Hypothalamus (tissue), 51 donors: Measurements from ENCODE around the gene SEPTIN5.
"Not testable (repeated sequence)": the region's sequence is repeated elsewhere in the genome, so short reads cannot be mapped to it uniquely, and the experiment has no call there.

Experiments
- DNase-seq, 51 donors: peaks; one replicate each; lab custom pipeline; 2025; lab: John Stamatoyannopoulos, UW

SEPTIN5 gene

GRCh38 chr22:19718456-19719049, 4.2 kb downstream of the SEPTIN5 start:
- no peak for DNase-seq

GRCh38 chr22:19719050-19719482, 4.8 kb downstream of the SEPTIN5 start:
- DNase-seq, result no peak

GRCh38 chr22:19719488-19720021, 5.3 kb downstream of the SEPTIN5 start:
- no peak for DNase-seq

GRCh38 chr22:19720150-19720827, 6.0 kb downstream of the SEPTIN5 start:
- DNase-seq, result no peak

- no peak for DNase-seq
These were observed 6.7 kb downstream of the SEPTIN5 start for GRCh38 chr22:19720999-19721329.

GRCh38 chr22:19721330-19722177, 7.3 kb downstream of the SEPTIN5 start:
- no peak for DNase-seq

- DNase-seq, result no peak
These were observed 8.1 kb downstream of the SEPTIN5 start for GRCh38 chr22:19722178-19722981.

- DNase-seq, result no peak
These were observed 8.6 kb downstream of the SEPTIN5 start for GRCh38 chr22:19722982-19723231.

GRCh38 chr22:19723232-19723982, 9.1 kb downstream of the SEPTIN5 start, which contains the start of gene GP1BB:
Gene GP1BB (plus strand): TSS chr22:19723539. CDS start chr22:19723570, 31 bp downstream.
- no peak for DNase-seq

GRCh38 chr22:19723983-19724827, 9.9 kb downstream of the SEPTIN5 start:
- no peak for DNase-seq

GRCh38 chr22:19724927-19725661, 10.8 kb downstream of the SEPTIN5 start:
- no peak for DNase-seq

GRCh38 chr22:19726064-19726788, 11.9 kb downstream of the SEPTIN5 start:
- DNase-seq, result not testable (repeated sequence)

GRCh38 chr22:19727310-19728150, 13.2 kb downstream of the SEPTIN5 start:
- DNase-seq, result no peak

- no peak for DNase-seq
These were observed 14.0 kb downstream of the SEPTIN5 start for GRCh38 chr22:19728271-19728670.

- no peak for DNase-seq
These were observed 14.5 kb downstream of the SEPTIN5 start for GRCh38 chr22:19728836-19729235.

GRCh38 chr22:19729507-19729906, 15.2 kb downstream of the SEPTIN5 start:
- no peak for DNase-seq

GRCh38 chr22:19730198-19730597, 15.9 kb downstream of the SEPTIN5 start:
- no peak for DNase-seq
